Measurements from ENCODE around the gene ARIH2.
A peak's percentile ranks its signal among the peaks of the same experiment; 100 is the strongest.
"Not testable (repeated sequence)": the region's sequence is repeated elsewhere in the genome, so short reads cannot be mapped to it uniquely, and the experiment has no call there.

ARIH2 gene

DNA sequence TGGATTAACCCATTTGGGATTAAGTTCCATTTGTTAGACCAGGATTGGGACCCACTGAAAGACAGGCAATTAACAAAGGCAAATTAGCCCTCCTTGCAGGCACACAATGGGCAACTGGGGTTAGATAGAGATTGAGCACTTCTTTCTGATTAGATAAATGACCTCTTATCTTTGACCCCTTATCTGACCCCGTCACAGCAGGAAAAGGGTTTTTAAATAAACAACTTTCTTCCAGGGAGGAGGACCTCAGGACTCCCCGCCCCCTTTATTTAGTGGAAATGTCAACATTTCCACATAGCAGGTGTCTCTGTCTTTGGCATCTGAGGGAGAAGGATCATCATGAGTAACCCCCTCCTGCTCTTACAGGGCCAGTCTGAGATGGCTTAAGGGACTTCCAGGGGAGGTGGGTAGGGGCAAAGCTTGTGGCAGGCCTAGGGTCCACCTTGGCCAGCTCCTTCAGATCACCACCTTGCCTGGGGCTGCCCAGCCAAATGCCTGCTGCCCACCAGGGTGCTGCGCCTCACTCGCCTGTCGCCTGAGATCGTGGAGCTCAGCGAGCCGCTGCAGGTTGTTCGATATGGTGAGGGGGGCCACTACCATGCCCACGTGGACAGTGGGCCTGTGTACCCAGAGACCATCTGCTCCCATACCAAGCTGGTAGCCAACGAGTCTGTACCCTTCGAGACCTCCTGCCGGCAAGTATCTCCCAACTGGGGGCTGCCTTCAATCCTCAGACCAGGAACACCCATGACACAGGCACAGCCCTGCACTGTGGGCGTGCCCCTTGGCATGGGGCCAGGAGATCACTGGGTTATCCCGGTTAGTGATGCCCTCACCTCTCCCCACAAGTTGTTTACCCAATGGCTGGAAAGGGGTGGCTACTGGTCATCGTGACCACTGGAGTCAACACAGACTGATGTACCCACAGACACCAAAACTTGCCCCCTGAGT is 86.0 kb downstream of the ARIH2 start:
- DNase-seq, result no peak

- DNase-seq, result no peak
Measured at GRCh38 chr3:49005303-49005680, 86.7 kb downstream of the ARIH2 start.

- DNase-seq, result no peak
Measured at GRCh38 chr3:49005998-49006397, 87.4 kb downstream of the ARIH2 start.

GRCh38 chr3:49006408-49007067 is 87.9 kb downstream of the ARIH2 start:
- peak; percentile 15 for DNase-seq

GRCh38 chr3:49007068-49007770 is 88.6 kb downstream of the ARIH2 start, which contains the start of gene WDR6:
Gene WDR6, plus strand, starts transcription at chr3:49007391. Its CDS starts 41 bp downstream, at chr3:49007432.
- peak; percentile 98 for DNase-seq

- DNase-seq, result peak; percentile 84
Measured at GRCh38 chr3:49007771-49008528, 89.3 kb downstream of the ARIH2 start.

- not testable (repeated sequence) for DNase-seq
Measured at GRCh38 chr3:49008627-49009026, 90.0 kb downstream of the ARIH2 start.

DNA sequence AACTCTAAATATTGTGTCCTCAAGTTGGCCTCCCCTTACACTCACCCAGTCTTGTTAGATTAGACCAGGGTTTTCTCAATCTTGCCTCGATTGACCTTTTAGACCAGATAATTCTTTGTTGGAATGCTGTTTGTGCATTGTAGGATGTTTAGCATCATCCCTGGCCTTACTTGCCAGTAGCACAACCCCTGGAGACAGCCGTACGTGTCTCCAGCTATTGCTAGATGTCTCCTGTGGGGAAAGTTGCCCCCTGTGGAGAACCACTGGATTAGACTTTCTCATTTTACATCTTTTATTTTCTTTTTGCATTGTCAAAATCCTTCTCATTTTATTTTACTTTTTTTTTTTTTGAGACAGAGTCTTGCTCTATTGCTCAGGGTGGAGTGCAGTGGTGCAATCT is 90.8 kb downstream of the ARIH2 start:
- no peak for DNase-seq

GRCh38 chr3:49012441-49013017 is 93.9 kb downstream of the ARIH2 start:
- DNase-seq, result no peak

- DNase-seq, result no peak
Measured at GRCh38 chr3:49013113-49013737, 94.6 kb downstream of the ARIH2 start.

DNA sequence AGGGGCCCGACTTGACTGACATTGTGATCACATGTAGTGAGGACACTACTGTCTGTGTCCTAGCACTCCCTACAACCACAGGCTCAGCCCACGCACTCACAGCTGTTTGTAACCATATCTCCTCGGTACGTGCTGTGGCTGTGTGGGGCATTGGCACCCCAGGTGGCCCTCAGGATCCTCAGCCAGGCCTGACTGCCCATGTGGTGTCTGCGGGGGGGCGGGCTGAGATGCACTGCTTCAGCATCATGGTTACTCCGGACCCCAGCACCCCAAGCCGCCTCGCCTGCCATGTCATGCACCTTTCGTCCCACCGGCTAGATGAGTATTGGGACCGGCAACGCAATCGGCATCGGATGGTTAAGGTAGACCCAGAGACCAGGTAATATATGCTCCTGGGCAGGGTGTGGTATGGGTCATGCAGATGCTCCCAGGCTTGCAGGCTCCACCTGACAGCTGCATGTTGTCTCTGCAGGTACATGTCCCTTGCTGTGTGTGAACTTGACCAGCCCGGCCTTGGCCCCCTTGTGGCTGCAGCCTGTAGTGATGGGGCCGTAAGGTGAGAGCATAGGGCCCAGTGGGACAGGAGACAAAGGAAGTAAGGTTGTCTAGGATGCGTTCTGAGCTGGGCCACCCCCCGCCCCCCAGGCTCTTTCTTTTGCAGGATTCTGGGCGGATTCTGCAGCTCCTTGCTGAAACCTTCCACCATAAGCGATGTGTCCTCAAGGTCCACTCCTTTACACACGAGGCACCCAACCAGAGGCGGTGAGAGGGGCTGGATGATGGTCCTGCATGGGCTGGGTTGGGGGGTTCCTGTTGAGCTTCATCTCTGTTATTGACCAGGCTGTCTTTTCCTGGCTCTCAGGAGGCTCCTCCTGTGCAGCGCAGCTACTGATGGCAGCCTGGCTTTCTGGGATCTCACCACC is 95.4 kb downstream of the ARIH2 start:
- DNase-seq, result peak; percentile 58

- DNase-seq, result no peak
Measured at GRCh38 chr3:49015072-49015471, 96.4 kb downstream of the ARIH2 start.

GRCh38 chr3:49015765-49016164 is 97.1 kb downstream of the ARIH2 start:
- DNase-seq, result no peak

GRCh38 chr3:49016414-49017228 is 98.0 kb downstream of the ARIH2 start:
- no peak for DNase-seq

DNA sequence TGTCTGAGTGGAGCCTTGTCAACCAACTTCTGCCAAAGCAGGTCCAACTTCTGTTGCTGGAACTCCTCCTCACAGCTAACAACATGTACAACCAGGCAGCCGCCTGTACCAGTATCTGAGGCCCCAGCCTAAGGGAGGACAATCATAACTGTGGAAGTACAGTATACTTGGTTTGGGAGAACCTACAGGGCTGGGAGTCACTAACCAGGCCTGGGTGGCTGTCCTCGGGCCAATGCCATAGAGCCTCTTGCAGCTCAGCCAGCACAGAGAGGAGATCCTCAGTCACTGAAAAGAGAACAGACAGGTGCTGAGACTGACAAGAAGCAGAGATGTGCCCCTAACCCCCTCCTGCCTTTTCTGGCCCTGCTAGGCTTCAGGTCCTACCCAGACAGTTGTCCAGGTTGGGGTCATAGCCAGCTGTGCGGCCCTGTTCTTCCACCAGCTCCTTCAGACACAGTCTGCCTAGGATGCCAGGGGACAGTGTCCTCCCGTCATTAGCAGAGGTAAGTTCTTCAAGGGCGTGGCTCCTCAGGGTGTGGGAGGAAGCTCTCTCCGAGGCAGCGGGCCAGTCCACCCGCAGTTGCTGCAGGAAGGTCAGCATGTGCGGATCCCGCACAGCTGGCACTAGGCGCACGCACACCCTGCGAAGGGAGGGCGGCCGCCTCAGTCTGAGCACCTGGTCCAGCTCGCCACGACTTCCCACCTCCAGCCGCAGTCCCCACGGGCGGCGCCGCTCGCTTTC is 98.8 kb downstream of the ARIH2 start:
- DNase-seq, result no peak

GRCh38 chr3:49017971-49018706 is 99.5 kb downstream of the ARIH2 start, which contains the start of gene DALRD3:
Gene DALRD3, minus strand, starts transcription at chr3:49018580. Its CDS starts 16 bp downstream, at chr3:49018564.
- peak; percentile 66 for DNase-seq

DNA sequence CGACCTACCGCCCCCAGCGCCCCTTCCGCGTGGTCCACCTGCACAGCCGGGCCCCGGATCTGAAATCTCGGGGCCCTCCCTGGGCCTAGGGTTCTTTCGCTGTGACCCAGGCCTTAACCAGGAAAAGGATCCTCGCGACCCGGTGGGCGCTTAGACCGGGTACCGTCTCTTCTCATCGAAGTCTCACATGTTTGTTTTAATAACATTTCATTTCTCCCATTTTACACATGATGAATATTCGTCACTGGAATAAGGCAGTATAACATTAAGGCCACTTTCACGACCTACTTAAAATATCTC is 100.0 kb downstream of the ARIH2 start:
- no peak for DNase-seq

- no peak for DNase-seq
Measured at GRCh38 chr3:49019941-49020329, 101.3 kb downstream of the ARIH2 start.
